HCEC 1CT (cell line): Measurements from ENCODE around the gene SELENOK.

Experiments used
- DNase-seq: peaks from one replicate; pipeline ENCODE4 v3.0.0-alpha.2; 2017

Gene SELENOK

DNA sequence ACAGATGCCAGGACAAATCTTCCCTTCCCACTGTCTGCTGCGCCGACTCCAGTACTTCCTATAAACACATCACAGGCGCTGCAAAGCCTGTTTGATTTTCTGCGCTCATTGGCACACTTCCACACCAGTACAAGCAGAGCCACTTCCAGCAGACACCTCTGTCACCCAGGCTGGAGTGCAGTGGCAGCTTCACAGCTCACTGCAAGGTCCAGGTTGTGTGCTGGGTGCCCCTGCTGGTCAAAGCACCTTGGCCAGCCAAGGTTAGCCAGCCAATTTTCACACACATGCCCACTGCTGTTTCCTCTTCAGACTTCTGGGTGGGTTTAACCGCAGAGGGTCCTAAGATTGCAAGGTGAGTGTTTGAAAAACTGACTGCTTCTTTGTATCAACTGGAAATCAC lies 50.4 kb downstream of the SELENOK start:
- no peak for DNase-seq

- DNase-seq, result no peak
Observed at GRCh38 chr3:53837331-53837730, 54.3 kb downstream of the SELENOK start.

GRCh38 chr3:53836084-53836872 lies 55.4 kb downstream of the SELENOK start:
- DNase-seq, result no peak

- no peak for DNase-seq
Observed at GRCh38 chr3:53835257-53835656, 56.4 kb downstream of the SELENOK start.

GRCh38 chr3:53834429-53835095 lies 57.1 kb downstream of the SELENOK start:
- DNase-seq, result no peak
